AML-193 (cell line): ENCODE measurements around the gene RAPGEF6.
"Not testable (repeated sequence)": the region's sequence is repeated elsewhere in the genome, so short reads cannot be mapped to it uniquely, and the experiment has no call there.

Source experiments
- DNase-seq, 2 experiments: peaks; one replicate each; lab custom pipeline; 2025; lab: John Stamatoyannopoulos, UW

Gene RAPGEF6

DNA sequence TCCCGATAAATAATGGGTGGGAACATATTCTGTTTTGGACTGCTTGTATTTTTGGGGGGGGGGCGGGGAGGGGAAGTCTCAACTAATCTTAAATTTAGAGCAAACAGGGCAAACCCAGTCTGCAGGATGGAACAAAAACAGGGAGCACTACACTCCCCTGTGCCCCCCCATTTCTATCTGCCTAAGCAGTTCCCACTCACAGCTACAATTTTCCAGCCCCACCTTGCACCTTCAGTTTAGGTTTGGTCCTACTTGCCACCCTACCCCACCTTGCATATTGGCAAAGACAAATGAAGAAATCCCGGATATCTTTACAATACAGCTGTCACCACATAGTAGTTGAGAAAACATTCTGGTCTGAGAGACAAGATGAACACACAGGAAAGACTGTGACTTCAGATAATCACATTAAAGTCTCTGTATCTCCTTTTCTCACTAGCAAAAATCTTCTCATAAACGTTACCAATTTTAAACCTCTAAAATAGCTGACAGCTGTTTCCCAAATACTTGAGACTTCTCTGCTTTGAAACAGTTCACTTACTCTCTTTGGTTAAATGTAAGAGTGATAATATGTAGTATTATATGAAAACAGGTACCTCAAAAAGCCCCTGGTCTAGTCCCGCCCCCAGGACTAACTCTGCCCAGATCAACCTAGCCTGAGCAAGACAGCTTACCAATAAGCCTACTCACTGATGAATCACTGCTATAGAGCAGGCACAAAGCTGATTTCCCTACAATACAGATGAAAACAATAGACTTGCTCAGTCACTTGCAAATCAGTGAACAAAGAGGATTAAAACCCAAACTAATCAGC lies 5.2 kb upstream of the RAPGEF6 start:
- no peak for DNase-seq

DNA sequence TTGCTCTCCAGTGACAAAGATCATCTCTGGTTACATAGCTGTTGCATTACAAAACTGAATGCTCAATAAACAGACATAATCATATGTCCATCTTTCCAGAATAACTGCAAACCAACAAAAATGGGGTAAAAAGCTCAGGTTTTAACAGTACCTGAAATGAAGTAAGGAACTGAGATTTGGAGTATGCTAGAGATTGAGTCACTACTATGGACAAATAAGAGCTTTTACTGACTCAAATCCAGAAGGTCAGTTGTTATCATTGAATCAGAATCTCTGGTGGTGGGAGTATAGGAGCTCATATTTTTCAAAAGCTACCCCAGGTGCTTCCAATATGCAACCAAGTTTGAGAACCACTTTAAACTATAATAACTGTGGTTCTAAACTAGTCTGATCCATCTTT lies 4.1 kb upstream of the RAPGEF6 start:
- DNase-seq = no peak

DNA sequence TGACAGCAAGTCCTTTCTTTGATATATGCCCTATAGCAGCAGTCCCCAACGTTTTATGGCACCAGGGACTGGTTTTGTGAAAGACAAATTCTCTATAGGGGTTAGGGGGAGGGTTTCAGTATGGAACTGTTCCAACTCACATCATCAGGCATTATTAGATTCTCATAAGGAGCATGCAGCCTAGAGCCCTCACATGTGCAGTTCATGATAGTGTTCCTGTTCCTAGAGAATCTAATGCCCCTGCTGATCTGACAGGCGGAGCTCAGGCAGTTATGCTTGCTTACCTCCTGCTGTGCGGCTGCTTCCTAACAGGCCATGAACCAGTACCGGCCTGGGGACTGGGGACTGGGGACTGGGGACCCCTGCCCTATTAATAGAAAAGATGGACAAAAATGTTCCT lies 2.7 kb upstream of the RAPGEF6 start:
- no peak for DNase-seq

DNA sequence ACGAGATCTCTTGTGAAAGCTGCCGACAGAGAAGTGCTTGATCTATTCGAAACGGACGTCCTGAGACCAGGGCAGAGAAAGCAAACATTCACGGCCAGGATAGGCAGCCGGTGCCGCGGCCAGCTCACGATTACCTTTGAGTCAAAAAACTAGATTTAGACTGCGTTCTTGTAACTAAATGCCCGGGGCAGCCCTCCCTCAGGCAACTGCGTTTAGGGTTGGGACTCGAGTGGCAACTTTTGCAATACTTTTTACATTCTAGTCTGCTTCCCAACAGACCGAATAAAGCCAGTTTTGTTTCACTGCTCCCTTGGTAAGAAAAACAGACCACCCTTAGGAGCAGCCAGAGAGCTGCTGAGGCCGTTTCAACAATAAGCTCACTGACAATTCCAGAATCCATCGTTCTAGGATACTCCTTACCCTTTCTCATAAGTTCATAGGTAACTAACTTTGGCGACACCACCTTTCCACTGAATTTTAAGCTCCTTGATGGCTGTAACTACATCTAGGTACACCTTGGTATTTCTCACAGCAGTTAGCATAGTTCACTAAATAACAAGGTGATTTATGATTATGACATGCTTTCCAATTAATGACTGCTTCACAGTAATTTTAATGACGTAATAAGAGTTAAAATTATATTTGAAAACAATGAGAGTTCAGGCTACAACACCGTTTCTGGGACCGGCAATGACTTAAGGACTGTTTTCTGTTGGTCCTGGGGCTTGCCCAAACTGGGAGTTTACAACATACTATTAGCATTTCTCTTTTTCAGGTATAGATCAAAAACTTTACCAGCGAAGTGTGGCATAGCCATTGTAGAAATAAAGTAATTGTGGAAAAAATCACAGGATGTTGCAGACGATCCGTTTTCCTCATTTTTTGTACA lies 899 bp upstream of the RAPGEF6 start:
- peak in 1 of 2 experiments; percentile 18 for DNase-seq

DNA sequence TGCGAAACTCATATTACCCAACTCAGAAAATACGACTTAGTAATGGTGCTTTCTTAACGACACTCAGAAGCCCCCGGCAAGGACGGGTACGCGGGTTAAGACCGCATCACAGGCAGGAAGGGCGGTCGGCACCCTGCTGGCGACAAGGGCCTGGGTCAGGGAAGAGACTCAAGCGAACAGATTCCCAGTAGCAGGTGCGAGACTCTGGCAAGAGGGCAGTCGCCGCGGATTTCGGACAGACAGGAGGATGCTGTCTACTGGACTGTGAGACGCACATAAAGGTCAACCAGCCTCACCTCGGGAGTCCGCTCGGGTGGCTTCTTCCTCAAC lies 398 bp downstream of the RAPGEF6 start:
- DNase-seq = peak; percentile 53 to 54

DNA sequence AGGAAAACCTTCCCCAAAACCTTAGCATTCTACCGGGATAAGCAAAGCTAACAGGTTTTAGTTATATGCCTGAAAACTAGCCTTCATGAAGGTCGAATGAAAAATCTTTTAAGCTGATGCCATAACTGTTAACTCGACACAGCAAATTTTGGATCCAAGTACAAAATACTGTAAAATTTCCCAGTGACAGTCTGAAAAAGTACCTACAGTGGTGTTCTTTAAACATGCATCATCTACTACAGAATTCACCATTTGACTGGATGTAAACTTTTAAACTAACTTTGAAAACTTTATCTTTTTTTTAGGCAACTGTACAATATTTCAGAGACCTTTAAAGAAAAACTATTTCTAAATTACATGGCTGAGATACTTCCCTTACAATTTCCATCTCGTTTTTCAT lies 791 bp downstream of the RAPGEF6 start:
- no peak for DNase-seq

DNA sequence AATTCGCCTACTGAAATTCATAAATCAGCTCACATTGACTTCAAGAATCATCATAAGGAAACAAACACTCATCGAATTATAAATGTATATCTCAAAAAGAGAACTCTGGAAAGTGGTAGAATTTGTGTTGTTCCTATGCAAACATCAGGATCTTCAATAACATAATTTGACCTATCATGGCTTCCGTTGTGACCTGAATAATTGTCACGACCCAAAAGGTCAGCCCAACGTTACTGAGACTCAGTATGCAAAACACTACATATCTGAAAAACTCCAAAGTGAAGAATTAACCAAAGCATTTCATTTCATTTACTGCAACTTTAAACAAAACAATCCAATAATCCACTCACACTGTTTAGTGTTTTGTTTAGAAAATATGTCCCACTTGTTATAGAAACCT lies 1.2 kb downstream of the RAPGEF6 start:
- peak in 1 of 2 experiments; percentile 25 for DNase-seq

DNA sequence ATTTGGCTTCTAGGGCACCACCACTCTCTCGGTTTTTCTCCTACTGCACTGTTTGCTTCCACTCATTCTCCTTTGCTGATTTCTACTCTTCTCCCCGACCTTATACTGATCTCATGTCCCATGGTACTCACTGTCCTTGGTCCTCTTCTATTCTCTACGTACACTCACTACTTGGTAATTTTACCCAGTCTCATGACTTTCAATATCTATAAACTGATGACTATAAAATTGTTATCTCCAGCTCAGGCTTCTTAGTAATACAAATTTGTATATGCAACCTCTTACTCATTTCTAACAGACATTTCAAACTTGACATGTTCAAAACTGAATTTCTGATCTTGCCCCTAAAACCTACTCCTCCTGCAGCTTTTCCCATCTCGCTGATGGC lies 4.1 kb downstream of the RAPGEF6 start:
- DNase-seq = no peak

DNA sequence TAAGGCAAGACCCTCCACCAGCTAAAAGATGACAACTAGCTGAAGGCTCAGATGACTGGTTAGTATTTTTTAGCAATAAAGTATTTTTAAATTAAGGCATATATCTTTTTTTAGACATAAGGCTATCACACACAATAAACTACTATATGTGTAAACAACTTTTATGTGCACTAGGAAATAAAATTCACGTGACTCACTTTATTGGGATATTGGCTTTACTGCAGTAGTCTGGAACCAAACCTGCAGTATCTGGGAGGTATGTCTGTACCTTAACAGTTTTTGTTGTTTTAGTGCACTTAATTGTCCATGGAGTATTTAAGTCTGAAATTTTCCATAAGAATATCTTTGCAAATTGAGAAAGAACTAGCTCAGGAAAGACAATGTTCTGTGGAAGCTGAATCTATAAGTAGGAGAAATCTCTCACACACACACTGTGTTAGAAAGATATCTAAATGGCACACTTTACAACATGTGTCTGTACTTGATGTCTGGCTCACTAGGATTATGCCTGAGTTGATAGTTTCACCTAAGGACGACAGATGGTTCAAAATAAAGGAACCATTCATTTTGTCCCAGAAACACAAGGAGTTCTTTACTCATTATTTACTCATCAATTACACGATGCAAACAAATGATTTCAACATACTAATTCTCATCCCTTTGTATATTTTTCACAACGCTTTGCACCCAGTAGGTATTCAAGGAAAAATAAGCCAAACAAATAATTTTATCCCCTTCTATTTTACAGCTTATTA lies 4.6 kb downstream of the RAPGEF6 start:
- no peak for DNase-seq

DNA sequence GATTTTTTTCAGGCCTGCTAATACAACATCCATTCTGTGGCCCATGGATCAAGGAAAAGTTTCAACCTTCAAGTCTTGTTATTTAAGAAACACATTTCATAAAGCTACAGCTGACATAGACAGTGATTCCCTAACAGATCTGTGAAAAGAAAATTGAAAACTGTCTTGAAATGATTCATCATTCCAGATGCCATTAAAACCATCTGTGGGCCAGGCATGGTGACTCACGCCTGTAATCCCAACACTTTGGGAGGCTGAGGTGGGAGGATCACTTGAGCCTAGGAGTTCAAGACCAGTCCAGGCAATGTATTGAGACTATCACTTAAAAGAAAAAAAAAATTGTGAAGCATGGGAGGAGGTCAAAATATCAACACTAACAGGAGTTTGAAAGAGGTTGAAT lies 6.0 kb downstream of the RAPGEF6 start:
- no peak for DNase-seq

DNA sequence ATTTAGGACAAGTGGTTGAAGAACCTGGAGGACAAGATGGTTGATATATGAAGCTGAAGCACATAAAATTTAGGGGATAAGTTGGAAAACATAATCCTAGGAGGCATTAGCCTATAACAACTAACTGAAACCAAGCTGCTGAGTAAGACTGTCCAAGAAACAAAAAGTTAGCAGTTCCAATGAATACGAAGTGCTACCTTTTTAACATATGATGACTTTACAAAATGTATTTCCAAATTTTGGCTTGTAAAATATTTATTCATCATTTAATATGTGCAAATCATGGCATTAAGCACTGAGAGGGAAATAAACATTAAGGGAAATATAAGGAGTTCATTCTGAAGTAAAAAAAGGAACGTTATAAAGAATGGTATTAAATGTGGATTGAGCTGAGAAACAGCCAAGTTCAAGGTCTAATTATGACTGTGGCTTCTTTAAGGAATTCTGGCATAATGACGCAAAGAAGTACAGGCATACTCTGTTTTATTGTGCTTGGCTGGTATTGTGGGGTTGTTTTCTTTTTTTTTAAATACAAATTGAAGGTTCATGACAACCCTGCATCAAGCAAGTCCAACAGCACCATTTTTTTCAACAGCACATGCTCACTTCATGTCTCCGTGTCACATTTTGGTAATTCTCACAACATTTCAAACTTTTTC lies 7.7 kb downstream of the RAPGEF6 start:
- DNase-seq = no peak

DNA sequence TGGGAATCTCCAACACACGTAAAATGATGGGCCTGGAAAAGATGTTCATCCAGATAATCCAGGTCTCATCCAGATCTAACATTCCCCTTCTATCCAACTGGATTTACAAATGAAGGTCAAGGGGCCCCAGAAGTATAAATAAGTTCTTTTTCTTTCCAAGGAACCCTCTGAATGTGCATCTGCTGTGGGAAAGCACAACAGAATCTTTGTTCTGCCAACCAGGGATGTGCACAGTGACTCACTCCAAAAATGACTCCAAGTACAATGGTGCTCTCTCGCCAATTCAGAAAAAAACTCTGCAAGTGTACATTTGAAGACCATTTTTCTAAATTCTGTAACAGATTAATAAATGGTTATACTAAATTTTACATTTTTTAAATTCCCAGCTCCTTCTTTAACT lies 12.4 kb downstream of the RAPGEF6 start:
- no peak for DNase-seq

DNA sequence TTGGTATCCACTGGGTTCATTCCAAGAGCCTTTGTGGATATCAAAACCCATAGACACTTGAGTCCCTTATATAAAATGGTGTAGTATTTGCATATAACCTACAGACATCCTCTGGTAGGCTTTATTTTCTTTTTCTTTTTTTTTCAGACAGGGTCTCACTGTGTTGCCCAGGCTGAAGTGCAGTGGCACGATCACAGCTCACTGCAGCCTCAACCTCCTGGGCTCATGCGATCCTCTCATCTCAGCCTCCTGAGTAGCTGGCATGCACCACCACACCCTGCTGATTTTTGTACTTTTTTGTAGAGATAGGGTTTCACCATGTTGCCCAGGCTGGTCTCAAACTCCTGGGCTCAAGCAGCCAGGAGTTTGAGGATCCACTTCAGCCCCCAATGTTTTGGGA lies 13.9 kb downstream of the RAPGEF6 start:
- DNase-seq = not testable (repeated sequence)

DNA sequence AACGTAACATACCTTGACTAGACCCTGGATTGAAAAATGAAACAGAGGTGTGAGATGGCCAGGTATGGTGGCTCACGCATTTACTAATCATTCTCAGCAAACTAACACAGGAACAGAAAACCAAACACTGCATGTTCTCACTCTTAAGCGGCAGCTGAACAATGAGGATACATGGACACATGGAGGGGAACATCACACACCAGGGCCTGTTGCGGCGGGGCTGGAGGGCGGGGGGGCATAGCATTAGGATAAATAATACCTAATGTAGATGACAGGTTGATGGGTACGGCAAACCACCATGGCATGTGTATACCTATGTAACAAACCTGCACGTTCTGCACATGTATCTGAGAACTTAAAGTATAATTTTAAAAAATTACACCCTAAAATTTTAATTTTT lies 15.9 kb downstream of the RAPGEF6 start:
- DNase-seq = no peak

DNA sequence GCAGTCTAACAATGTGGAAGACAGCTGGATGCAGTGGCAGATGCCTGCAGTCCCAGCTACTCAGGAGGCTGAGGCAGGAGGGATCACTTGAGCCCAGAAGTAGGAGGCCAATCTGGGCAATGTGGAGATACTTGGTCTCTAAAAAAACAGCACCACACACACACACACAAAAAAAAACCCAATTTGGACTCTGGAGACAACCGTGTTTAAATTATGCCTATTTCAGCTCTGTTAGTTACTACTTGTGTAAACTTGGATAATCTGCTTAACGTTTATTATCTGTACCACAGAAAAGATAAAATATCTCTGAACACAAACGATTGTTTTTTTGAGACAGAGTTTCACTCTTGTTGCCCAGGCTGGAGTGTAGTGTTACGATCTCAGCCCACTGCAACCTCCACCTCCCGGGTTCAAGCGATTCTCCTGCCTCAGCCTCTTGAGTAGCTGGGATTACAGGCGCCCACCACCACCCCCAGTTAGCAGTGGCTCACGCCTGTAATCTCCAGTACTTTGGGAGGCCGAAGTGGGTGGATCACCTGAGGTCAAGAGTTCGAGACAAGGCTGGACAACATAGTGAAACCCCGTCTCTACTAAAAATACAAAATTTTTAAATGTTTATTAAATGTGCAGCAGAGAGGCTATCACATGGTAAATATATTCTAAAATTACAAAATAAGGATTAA lies 17.7 kb downstream of the RAPGEF6 start:
- DNase-seq = no peak

DNA sequence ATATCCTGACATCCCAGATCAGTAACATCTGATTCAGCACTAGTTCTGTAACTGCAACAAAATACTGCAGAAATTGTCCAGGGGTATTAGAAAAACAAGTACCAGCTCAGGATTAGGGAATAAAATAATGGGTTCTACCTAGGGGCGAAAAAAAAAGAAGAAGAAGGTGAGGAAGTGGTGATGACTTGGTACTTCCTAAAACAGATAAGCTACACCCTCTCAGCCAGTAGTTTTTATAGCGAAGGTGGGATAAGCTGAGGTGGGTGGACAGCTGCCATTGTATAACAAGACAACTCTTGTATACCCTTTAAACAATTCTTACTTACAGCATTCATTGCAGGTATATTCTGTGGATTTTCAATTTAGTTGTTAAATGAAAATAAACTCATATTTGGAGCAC lies 19.1 kb downstream of the RAPGEF6 start:
- no peak for DNase-seq

DNA sequence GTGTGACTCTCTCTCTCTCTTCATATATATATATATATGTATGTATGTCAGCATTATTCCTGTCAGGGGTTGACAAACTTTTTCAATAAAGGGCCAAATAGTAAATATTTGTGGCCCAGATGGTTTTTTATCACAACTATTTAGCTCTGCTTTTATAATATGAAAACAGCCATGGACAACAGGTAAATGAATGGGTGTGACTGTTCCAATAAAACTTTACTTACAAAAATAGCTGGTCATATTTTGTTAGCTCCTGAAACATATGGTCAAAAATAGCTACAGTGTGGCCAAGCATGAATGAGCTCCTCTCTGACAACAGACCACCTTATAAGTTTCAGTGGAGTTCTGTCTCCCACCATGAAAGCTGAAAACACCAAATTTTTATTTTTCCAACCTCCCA lies 21.6 kb downstream of the RAPGEF6 start:
- no peak for DNase-seq

DNA sequence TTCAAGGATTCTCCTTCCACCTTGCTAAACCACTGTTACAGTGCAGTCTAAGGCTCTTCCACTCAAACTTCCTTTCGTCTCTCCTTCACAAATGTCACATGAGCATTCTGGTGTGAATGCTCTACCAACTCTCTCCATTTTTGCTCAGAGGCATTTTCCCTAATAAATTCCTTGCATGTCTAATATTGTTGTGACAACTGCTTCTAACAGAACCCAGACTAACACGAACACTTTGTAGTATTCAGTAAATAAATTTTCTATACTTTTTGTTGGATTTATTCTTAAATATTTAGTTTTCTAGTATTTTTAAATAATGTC lies 24.0 kb downstream of the RAPGEF6 start:
- DNase-seq = no peak

DNA sequence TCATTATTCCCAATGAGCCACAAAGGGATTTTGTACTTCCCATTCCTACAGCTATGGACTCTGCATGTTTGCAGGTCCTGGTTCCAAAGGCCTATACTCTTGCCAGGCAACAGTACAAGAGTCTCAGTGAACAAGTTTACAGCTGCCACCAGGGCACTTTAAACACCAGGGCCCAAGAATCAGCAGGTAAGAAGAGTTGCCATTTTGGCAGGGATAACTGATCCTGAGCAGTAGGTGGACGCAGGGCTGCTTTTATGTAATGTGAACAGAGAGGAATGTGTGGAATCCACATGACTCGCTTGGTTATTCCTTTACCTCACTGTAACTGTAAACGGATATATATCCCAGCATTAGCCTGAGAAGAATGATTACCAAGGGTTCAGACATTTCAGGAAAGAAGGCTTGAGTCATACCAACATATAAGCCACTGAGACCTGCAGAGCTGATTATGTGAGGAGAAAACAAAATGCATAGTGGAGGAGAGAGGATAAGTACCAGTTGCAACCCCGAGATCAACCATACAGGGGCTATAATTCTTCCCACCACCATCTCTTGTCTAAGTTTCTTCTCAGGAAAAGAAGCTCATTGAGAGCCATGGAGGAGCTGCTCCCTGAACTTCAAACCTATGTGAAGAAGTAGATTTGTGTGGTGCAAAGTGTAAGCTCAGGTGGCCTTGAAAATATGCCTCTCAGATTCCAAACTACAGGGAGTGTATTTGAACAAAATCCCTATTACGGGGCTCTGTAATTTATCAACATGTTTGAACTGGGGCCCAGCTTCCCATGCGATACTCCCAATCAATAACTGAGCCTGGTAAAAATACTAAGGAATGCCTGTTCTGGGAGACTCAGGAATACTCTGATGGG lies 24.6 kb downstream of the RAPGEF6 start:
- no peak for DNase-seq

DNA sequence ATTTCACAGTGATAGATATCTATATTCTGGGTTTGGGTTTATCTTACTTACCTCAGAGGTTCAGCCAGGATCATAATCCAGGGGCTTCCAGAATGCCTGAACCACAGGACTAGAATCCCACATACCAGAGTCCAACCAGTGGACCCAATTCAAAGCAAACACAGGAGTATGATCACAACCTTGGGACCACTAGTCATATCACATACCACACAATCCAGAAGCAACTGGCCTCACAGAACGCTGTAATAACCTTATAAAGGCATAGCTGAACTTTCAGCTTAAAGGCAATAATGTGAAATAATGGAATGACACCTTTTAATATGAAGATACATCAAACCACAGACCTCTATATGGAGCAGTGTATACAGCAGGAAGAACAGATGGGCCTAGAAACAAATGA lies 25.3 kb downstream of the RAPGEF6 start:
- DNase-seq = no peak

DNA sequence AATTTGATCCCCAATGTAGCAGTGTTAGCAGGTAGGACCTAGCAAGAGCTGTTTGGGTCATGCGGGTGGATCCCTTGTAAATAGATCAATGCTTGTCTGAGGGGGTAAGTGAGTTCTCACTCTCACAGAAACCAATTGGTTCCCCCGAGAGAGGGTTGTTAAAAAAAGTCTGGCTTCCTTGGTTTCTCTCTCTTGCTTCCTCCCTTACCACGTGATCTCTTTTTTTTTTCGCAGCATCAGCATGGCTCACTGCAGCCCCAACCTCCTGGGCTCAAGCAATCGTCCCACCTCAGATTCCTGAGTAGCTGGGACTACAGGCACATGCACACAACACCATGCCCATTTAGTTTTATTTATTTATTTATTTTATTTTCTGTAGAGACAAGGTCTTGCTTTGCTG lies 26.4 kb downstream of the RAPGEF6 start:
- DNase-seq = no peak
